SK-N-SH (cell line): ENCODE measurements around the gene ITFG1. TPM values are rescaled to one million over a fixed set of nuclear protein-coding genes. Genes with fewer than 3 reads are reported as not detected.

Experiments used
- CTCF ChIA-PET: fragments of 300-600, 350-600 bp; formaldehyde crosslinking; extraction: SDS; loops from one replicate; lab custom pipeline; 2021; lab: Yijun Ruan, JAX
- POLR2A ChIA-PET: fragments of 350-600 bp; sonication (Branson Sonifier 250); formaldehyde crosslinking; extraction: SDS; loops from one replicate; lab custom pipeline; 2020; ENCODE audit warnings: antibody characterized with exemption, inconsistent platforms; lab: Yijun Ruan, JAX
- DNase-seq: peaks from one replicate; pipeline ENCODE4 v3.0.0; 2012
- H2AFZ ChIP-seq: fragments of 200-600 bp; sonication (generic); 2 replicates; pipeline ENCODE4 v1.8.1; 2016; ENCODE audit warnings: antibody characterized with exemption, mild to moderate bottlenecking, low read depth
- H3F3A ChIP-seq: fragments of 200-600 bp; sonication (generic); replicated peaks from 2 replicates; pipeline ENCODE3; 2016; ENCODE audit warnings: antibody characterized with exemption, mild to moderate bottlenecking; ENCODE audit not compliant: insufficient read depth
- H3K27ac ChIP-seq, 2 experiments: fragments of 200-500 bp in 1 of 2; fragments of 200-600 bp in 1 of 2; sonication (Bioruptor generic) in 1 of 2; sonication (generic), shearing (Covaris generic) in 1 of 2; 2 replicates each; pipeline versions ENCODE4 v1.5.1 to v1.6.1; 2014 to 2016; ENCODE audit warnings: low read depth in 2 of 2, inconsistent platforms in 1 of 2, low read length in 1 of 2, mild to moderate bottlenecking in 1 of 2, mixed read lengths in 1 of 2
- H3K27me3 ChIP-seq: fragments of 200-600 bp; sonication (generic), shearing (Covaris generic); 2 replicates; pipeline ENCODE4 v1.6.1; 2016; ENCODE audit warnings: mixed run types; ENCODE audit not compliant: insufficient read depth
- H3K36me3 ChIP-seq, 2 experiments: fragments of 200-500 bp in 1 of 2; fragments of 200-600 bp in 1 of 2; sonication (Bioruptor generic) in 1 of 2; sonication (generic) in 1 of 2; replicated peaks in 1 of 2; 2 replicates each; pipeline versions ENCODE3 to v1.5.1; 2014 to 2016; ENCODE audit warnings: low read length in 1 of 2, mild to moderate bottlenecking in 1 of 2; ENCODE audit not compliant: insufficient read depth in 2 of 2, control insufficient read depth in 1 of 2
- H3K4me1 ChIP-seq, 2 experiments: fragments of 200-500 bp in 1 of 2; fragments of 200-600 bp in 1 of 2; sonication (Bioruptor generic) in 1 of 2; sonication (generic), shearing (Covaris generic) in 1 of 2; 2 replicates each; pipeline versions ENCODE4 v1.5.1 to v1.6.1; 2014 to 2016; ENCODE audit warnings: low read depth in 1 of 2, low read length in 1 of 2, mixed run types in 1 of 2; ENCODE audit not compliant: insufficient read depth in 2 of 2, control insufficient read depth in 1 of 2
- H3K4me2 ChIP-seq: fragments of 200-600 bp; sonication (generic), shearing (Covaris generic); 2 replicates; pipeline ENCODE4 v1.6.1; 2017; ENCODE audit warnings: mixed run types
- H3K4me3 ChIP-seq, 2 experiments: fragments of 200-500 bp in 1 of 2; fragments of 200-600 bp in 1 of 2; sonication (Bioruptor generic) in 1 of 2; sonication (generic), shearing (Covaris generic) in 1 of 2; 2 replicates each; pipeline versions ENCODE4 v1.5.1 to v1.8.1; 2014 to 2016; ENCODE audit warnings: low read depth in 2 of 2, inconsistent platforms in 1 of 2, low read length in 1 of 2, mild to moderate bottlenecking in 1 of 2, mixed read lengths in 1 of 2, moderate library complexity in 1 of 2
- H3K79me2 ChIP-seq: fragments of 200-600 bp; sonication (generic); 2 replicates; pipeline ENCODE4 v1.8.1; 2017; ENCODE audit warnings: mild to moderate bottlenecking; ENCODE audit not compliant: insufficient read depth
- H3K9ac ChIP-seq: fragments of 200-600 bp; sonication (generic); 2 replicates; pipeline ENCODE4 v1.6.1; 2017; ENCODE audit warnings: mixed run types
- H3K9me2 ChIP-seq: fragments of 200-600 bp; sonication (generic); 2 replicates; pipeline ENCODE4 v1.6.1; 2017; ENCODE audit warnings: mixed run types
- H3K9me3 ChIP-seq: fragments of 200-600 bp; sonication (generic); 2 replicates; pipeline ENCODE4 v1.6.1; 2017; ENCODE audit warnings: mixed run types, mild to moderate bottlenecking, moderate library complexity
- H4K20me1 ChIP-seq: fragments of 200-600 bp; sonication (generic); 2 replicates; pipeline ENCODE4 v1.6.1; 2017; ENCODE audit warnings: mild to moderate bottlenecking, mixed run types; ENCODE audit not compliant: insufficient read depth
- CTCF ChIP-seq: fragments of 200-600 bp; sonication (generic); IDR thresholded peaks from 2 replicates; pipeline ENCODE4 v1.6.1; 2017; ENCODE audit warnings: antibody characterized with exemption, mild to moderate bottlenecking, moderate library complexity
- ELF1 ChIP-seq: IDR thresholded peaks from 2 replicates; pipeline ENCODE4 v1.4.0; 2012
- EZH2phosphoT487 ChIP-seq: fragments of 200-600 bp; sonication (generic); IDR thresholded peaks from 2 replicates; pipeline ENCODE4 v1.6.1; 2017; ENCODE audit warnings: low read depth, mixed run types, mild to moderate bottlenecking, antibody characterized with exemption, moderate library complexity, borderline replicate concordance
- FOSL2 ChIP-seq: IDR thresholded peaks from 2 replicates; pipeline ENCODE4 v1.4.0; 2012; ENCODE audit warnings: low read depth, mild to moderate bottlenecking, moderate library complexity, borderline replicate concordance
- FOXM1 ChIP-seq: IDR thresholded peaks from 2 replicates; pipeline ENCODE4 v1.4.0; 2012; ENCODE audit warnings: low read depth, mild to moderate bottlenecking
- GABPA ChIP-seq: IDR thresholded peaks from 2 replicates; pipeline ENCODE4 v1.4.0; 2012; ENCODE audit warnings: low read depth, mild to moderate bottlenecking
- GATA2 ChIP-seq: sonication (generic); formaldehyde crosslinking; IDR thresholded peaks from 2 replicates; pipeline ENCODE4 v1.5.0; 2020; ENCODE audit warnings: mild to moderate bottlenecking, missing genetic modification reagents
- IRF3 ChIP-seq: fragments of 150-350 bp; IDR thresholded peaks from 2 replicates; pipeline ENCODE4 v1.6.1; 2016; ENCODE audit warnings: mild to moderate bottlenecking, low read depth, low read length
- JUND ChIP-seq: IDR thresholded peaks from 2 replicates; pipeline ENCODE4 v1.4.0; 2012
- MAX ChIP-seq: IDR thresholded peaks from 2 replicates; pipeline ENCODE4 v1.4.0; 2012; ENCODE audit warnings: low read depth
- MEF2A ChIP-seq: IDR thresholded peaks from 2 replicates; pipeline ENCODE4 v1.4.0; 2012; ENCODE audit warnings: low read depth, borderline replicate concordance
- NFIC ChIP-seq: IDR thresholded peaks from 2 replicates; pipeline ENCODE4 v1.4.0; 2012; ENCODE audit warnings: borderline replicate concordance
- NRF1 ChIP-seq: IDR thresholded peaks from 2 replicates; pipeline ENCODE4 v1.6.1; 2012; ENCODE audit warnings: low read depth, mild to moderate bottlenecking, low read length
- POLR2AphosphoS5 ChIP-seq: IDR thresholded peaks from 2 replicates; pipeline ENCODE4 v1.6.1; 2012; ENCODE audit warnings: low read depth, low read length
- RCOR1 ChIP-seq: fragments of 150-350 bp; IDR thresholded peaks from 2 replicates; pipeline ENCODE4 v1.6.1; 2017; ENCODE audit warnings: antibody characterized with exemption, low read length
- REST ChIP-seq: IDR thresholded peaks from 2 replicates; pipeline ENCODE4 v1.6.1; 2012; ENCODE audit warnings: mild to moderate bottlenecking, low read depth, low read length, moderate library complexity
- RXRA ChIP-seq: IDR thresholded peaks from 2 replicates; pipeline ENCODE4 v1.4.0; 2012; ENCODE audit warnings: low read depth, mild to moderate bottlenecking, borderline replicate concordance
- SMC3 ChIP-seq: IDR thresholded peaks from 2 replicates; pipeline ENCODE4 v1.6.1; 2012; ENCODE audit warnings: low read depth, low read length, improper control_type of control experiment
- TAF1 ChIP-seq: IDR thresholded peaks from 2 replicates; pipeline ENCODE4 v1.6.1; 2012; ENCODE audit warnings: low read depth, mild to moderate bottlenecking, low read length, moderate library complexity, borderline replicate concordance
- USF1 ChIP-seq: IDR thresholded peaks from 2 replicates; pipeline ENCODE4 v1.4.0; 2012; ENCODE audit warnings: low read depth, borderline replicate concordance
- USF2 ChIP-seq: fragments of 150-350 bp; IDR thresholded peaks from 2 replicates; pipeline ENCODE4 v1.6.1; 2017; ENCODE audit warnings: antibody characterized with exemption, low read length, low read depth, borderline replicate concordance
- WGBS: methylation state at CpG from one replicate; pipeline ENCODE4 v1.1.6; 2017; ENCODE audit warnings: low lambda C conversion rate; 5-methylcytosine and 5-hydroxymethylcytosine counted together
- polyA plus RNA-seq, 3 experiments: library from polyadenylated mRNA; depleted of rRNA; stranded (reverse); fragments of >200 nt; gene quantifications; 2 replicates each; pipeline ENCODE4 v1.2.3, GENCODE V29; 2012

ITFG1 gene
- polyA plus RNA-seq, 1 of the 3 experiments (the other 2 are of a cell fraction) = 48.6 TPM

GRCh38 chr16:47504599-47504998 lies 43.7 kb upstream of the ITFG1 start:
- TF ChIP-seq NFIC (no peak), EZH2phosphoT487 (no peak), USF1 (no peak), FOXM1 (no peak), MAX (no peak), FOSL2 (no peak), POLR2AphosphoS5 (no peak), RCOR1 (no peak), SMC3 (no peak), MEF2A (no peak), NRF1 (no peak), CTCF (no peak), GABPA (no peak), JUND (no peak), RXRA (no peak), USF2 (no peak), ELF1 (no peak)
- Histone ChIP-seq H3K4me3 (no peak overlapping the region), H3K27me3 (no peaks in the 10 kb centered on the region), H3K4me2 (no peak overlapping the region), H3K27ac (no peak overlapping the region), H2AFZ (no peak overlapping the region), H3K9me3 (no peaks in the 10 kb centered on the region), H3K79me2 (no peaks in the 10 kb centered on the region), H3K9ac (no peak overlapping the region), H4K20me1 (no peaks in the 10 kb centered on the region), H3F3A (no peaks in the 10 kb centered on the region), H3K4me1 (no peaks in the 10 kb centered on the region; a peak in 1 of 4 replicates), H3K9me2 (no peaks in the 10 kb centered on the region), H3K36me3 (peaks cover 43 to 46% of the 10 kb centered on the region in 2 experiments)
- WGBS = 96% methylated on average over 5 of the region's 7 CpGs
- POLR2A ChIA-PET = no interaction called here
- CTCF ChIA-PET = no interaction called here
- no peak for DNase-seq

- no peaks in the 10 kb centered on the region for H4K20me1 ChIP-seq
- no peaks in the 10 kb centered on the region for H3K9me2 ChIP-seq
- no peak overlapping the region for H3K4me2 ChIP-seq
- no peaks in the 10 kb centered on the region for H3K27me3 ChIP-seq
- WGBS = 90% methylated on average over 1 of the region's 1 CpG
- CTCF ChIA-PET = no interaction called here
- DNase-seq = no peak
- H3K79me2 ChIP-seq = no peaks in the 10 kb centered on the region
- H2AFZ ChIP-seq = no peak overlapping the region
- no peaks in the 10 kb centered on the region; a peak in 1 of 4 replicates for H3K4me1 ChIP-seq
- H3K27ac ChIP-seq = no peak overlapping the region
- H3F3A ChIP-seq = no peaks in the 10 kb centered on the region
- H3K4me3 ChIP-seq = no peak overlapping the region
- H3K36me3 ChIP-seq = peaks cover 43 to 46% of the 10 kb centered on the region in 2 experiments
- no peak overlapping the region for H3K9ac ChIP-seq
- POLR2A ChIA-PET = interaction anchor here (0.7 kb wide), 1 partner anchor 36 kb away, joined by 3 read pairs; no protein-coding TSS in a partner anchor
- no peaks in the 10 kb centered on the region for H3K9me3 ChIP-seq
- TF ChIP-seq IRF3 (no peak), GATA2 (CRISPR knock-in tag) (no peak), GABPA (no peak), TAF1 (no peak), SMC3 (no peak), POLR2AphosphoS5 (no peak), REST (no peak)
These were observed 43.1 kb upstream of the ITFG1 start for GRCh38 chr16:47503936-47504335.
